Hepatocyte (in vitro differentiated cells): Measurements from ENCODE around the gene BOD1. TPM values are rescaled to one million over a fixed set of nuclear protein-coding genes. Genes with fewer than 3 reads are reported as not detected.

Experiments used
- DNase-seq: peaks from one replicate; pipeline ENCODE4 v3.0.0-alpha.2; 2016; ENCODE audit warnings: low spot score
- H2AFZ ChIP-seq: fragments of 200-600 bp; sonication (generic); 2 replicates; pipeline ENCODE4 v1.6.0; 2016; ENCODE audit warnings: antibody characterized with exemption, mild to moderate bottlenecking
- H3K27ac ChIP-seq: fragments of 200-600 bp; sonication (generic); 2 replicates; pipeline ENCODE4 v1.5.1; 2016; ENCODE audit warnings: mild to moderate bottlenecking
- H3K27me3 ChIP-seq: fragments of 200-600 bp; sonication (generic); 2 replicates; pipeline ENCODE4 v1.6.1; 2016
- H3K36me3 ChIP-seq: fragments of 200-600 bp; sonication (generic); replicated peaks from 2 replicates; pipeline ENCODE4 v1.5.1; 2016; ENCODE audit warnings: low read depth; ENCODE audit not compliant: insufficient read depth
- H3K4me1 ChIP-seq: fragments of 200-600 bp; sonication (generic); 2 replicates; pipeline ENCODE4 v1.5.1; 2016; ENCODE audit warnings: mild to moderate bottlenecking, moderate library complexity; ENCODE audit not compliant: insufficient read depth
- H3K4me2 ChIP-seq: fragments of 200-600 bp; sonication (generic); 2 replicates; pipeline ENCODE4 v1.6.0; 2016
- H3K4me3 ChIP-seq: fragments of 200-600 bp; sonication (generic); 2 replicates; pipeline ENCODE4 v1.5.1; 2016; ENCODE audit warnings: mild to moderate bottlenecking
- H3K79me2 ChIP-seq: fragments of 200-600 bp; sonication (generic); 2 replicates; pipeline ENCODE4 v1.6.0; 2017; ENCODE audit warnings: mild to moderate bottlenecking
- H3K9me2 ChIP-seq: fragments of 200-600 bp; sonication (generic); replicated peaks from 2 replicates; pipeline ENCODE4 v1.6.0; 2017; ENCODE audit warnings: mild to moderate bottlenecking; ENCODE audit not compliant: insufficient read depth
- H3K9me3 ChIP-seq: fragments of 200-600 bp; sonication (generic); 2 replicates; pipeline ENCODE4 v1.5.1; 2016; ENCODE audit warnings: low read depth, mild to moderate bottlenecking
- H4K20me1 ChIP-seq: fragments of 200-600 bp; sonication (generic); 2 replicates; pipeline ENCODE4 v1.6.0; 2016; ENCODE audit warnings: mild to moderate bottlenecking; ENCODE audit not compliant: insufficient read depth, poor library complexity, severe bottlenecking
- CTCF ChIP-seq: fragments of 200-600 bp; sonication (generic); IDR thresholded peaks from 2 replicates; pipeline ENCODE4 v1.5.1; 2016; ENCODE audit warnings: antibody characterized with exemption, mild to moderate bottlenecking; ENCODE audit not compliant: poor library complexity
- EZH2 ChIP-seq: fragments of 200-600 bp; sonication (generic); IDR thresholded peaks from 2 replicates; pipeline ENCODE4 v1.6.1; 2016; ENCODE audit warnings: antibody characterized with exemption, mild to moderate bottlenecking, borderline replicate concordance
- EZH2phosphoT487 ChIP-seq: fragments of 200-600 bp; sonication (generic); IDR thresholded peaks from one replicate; pipeline ENCODE4 v1.6.1; 2018; ENCODE audit warnings: antibody characterized with exemption, mild to moderate bottlenecking, low read depth, moderate library complexity; ENCODE audit not compliant: unreplicated experiment, severe bottlenecking
- WGBS: methylation state at CpG from one replicate; pipeline ENCODE4 v1.1.6; 2016; ENCODE audit warnings: low lambda C conversion rate; ENCODE audit errors: missing lambda C conversion rate; 5-methylcytosine and 5-hydroxymethylcytosine counted together
- polyA plus RNA-seq: library from polyadenylated mRNA; unstranded; fragments of >200 nt; fragmentation: Nextera tagmentation; extraction: Ambion mirVana; gene quantifications from 2 replicates; pipeline ENCODE4 v1.2.1, GENCODE V29; 2016
- total RNA-seq: library from RNA; depleted of rRNA; stranded (reverse); fragments of >200 nt; gene quantifications from 2 replicates; pipeline ENCODE4 v1.2.3, GENCODE V29; 2014

The BOD1 gene
- total and polyA plus RNA-seq, 2 experiments from 2014 or later: 68.9 to 76.3 TPM

GRCh38 chr5:173577817-173578216, 38.6 kb downstream of the BOD1 start:
- no peak for DNase-seq
- H3K9me2 ChIP-seq: no peaks in the 10 kb centered on the region
- TF ChIP-seq EZH2phosphoT487 (no peak), CTCF (no peak), EZH2 (no peak)
- no peaks in the 10 kb centered on the region for H3K9me3 ChIP-seq
- no peaks in the 10 kb centered on the region for H3K4me1 ChIP-seq
- H3K27ac ChIP-seq: no peak overlapping the region
- no peaks in the 10 kb centered on the region for H3K79me2 ChIP-seq
- no peaks in the 10 kb centered on the region for H4K20me1 ChIP-seq
- H3K4me2 ChIP-seq: no peak overlapping the region
- no peaks in the 10 kb centered on the region for H3K36me3 ChIP-seq
- H2AFZ ChIP-seq: no peak overlapping the region
- WGBS: 94% methylated on average over 5 of the region's 5 CpGs
- no peak overlapping the region for H3K4me3 ChIP-seq
- no peaks in the 10 kb centered on the region for H3K27me3 ChIP-seq

DNA sequence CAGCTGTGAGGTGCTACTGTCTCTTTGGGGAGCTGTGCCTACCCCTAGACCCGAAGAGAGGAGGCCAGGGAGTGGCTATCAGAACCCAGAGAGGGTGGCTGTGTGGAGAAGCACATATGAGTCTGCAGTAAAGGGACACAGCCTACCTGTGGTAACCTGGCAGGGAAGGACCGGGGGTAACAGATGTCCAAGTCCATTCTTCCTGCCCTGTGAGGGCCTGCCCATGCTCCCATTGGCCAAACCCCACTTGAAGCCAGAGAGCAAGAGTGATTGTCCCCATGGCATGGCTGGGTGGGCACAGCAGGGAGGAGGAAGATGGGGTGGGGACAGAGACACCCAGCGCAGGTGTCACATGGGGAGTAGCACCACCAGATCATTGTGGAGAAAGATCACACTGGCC, 39.3 kb downstream of the BOD1 start:
- Histone ChIP-seq H3K9me3 (no peaks in the 10 kb centered on the region), H3K27me3 (no peaks in the 10 kb centered on the region), H3K9me2 (no peaks in the 10 kb centered on the region), H3K4me1 (no peaks in the 10 kb centered on the region), H2AFZ (no peak overlapping the region), H3K27ac (no peak overlapping the region), H3K4me3 (no peak overlapping the region), H3K36me3 (no peaks in the 10 kb centered on the region), H3K4me2 (no peak overlapping the region), H3K79me2 (no peaks in the 10 kb centered on the region), H4K20me1 (no peaks in the 10 kb centered on the region)
- DNase-seq: no peak
- WGBS: 86% methylated on average over 3 of the region's 3 CpGs
- TF ChIP-seq CTCF (no peak), EZH2 (no peak), EZH2phosphoT487 (no peak)

- H3K4me3 ChIP-seq: no peak overlapping the region
Measured at GRCh38 chr5:173575985-173576384, 40.5 kb downstream of the BOD1 start.

More at GRCh38 chr5:173575985-173576384, 40.5 kb downstream of the BOD1 start:
- WGBS: 74% methylated on average over 6 of the region's 6 CpGs
- TF ChIP-seq EZH2phosphoT487 (no peak), CTCF (no peak), EZH2 (no peak)
- Histone ChIP-seq H3K27me3 (no peaks in the 10 kb centered on the region), H3K4me2 (no peak overlapping the region), H3K79me2 (no peaks in the 10 kb centered on the region), H3K36me3 (no peaks in the 10 kb centered on the region), H2AFZ (no peak overlapping the region), H3K9me2 (no peaks in the 10 kb centered on the region), H3K4me1 (no peaks in the 10 kb centered on the region), H3K27ac (no peak overlapping the region), H4K20me1 (no peaks in the 10 kb centered on the region), H3K9me3 (no peaks in the 10 kb centered on the region)
- DNase-seq: no peak
